Astrocyte of the hippocampus (primary cell): ENCODE data around the gene PDGFD.

Experiments
- DNase-seq: peaks from one replicate; pipeline ENCODE4 v3.0.0; 2011; ENCODE audit warnings: low read depth, low spot score

Gene PDGFD

DNA sequence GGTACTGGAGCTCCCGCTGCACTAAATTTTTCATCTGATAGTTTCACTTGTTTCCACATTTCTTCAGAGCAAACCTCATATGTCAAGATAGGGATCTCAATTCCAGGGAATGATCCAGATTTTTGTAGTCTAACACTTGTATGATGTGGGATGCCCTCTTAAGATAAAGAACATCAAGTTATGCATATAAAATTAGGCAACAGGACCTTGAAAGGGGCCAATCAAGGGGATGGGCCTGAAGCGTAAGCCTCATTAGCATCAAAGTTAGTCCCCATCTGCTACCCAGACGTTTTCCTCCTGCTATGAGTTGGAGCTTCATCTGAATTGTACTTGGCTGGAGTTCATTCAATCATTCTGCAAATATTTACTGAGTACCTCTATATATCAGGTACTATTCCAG is 17.5 kb downstream of the PDGFD start:
- DNase-seq: peak; percentile 9

DNA sequence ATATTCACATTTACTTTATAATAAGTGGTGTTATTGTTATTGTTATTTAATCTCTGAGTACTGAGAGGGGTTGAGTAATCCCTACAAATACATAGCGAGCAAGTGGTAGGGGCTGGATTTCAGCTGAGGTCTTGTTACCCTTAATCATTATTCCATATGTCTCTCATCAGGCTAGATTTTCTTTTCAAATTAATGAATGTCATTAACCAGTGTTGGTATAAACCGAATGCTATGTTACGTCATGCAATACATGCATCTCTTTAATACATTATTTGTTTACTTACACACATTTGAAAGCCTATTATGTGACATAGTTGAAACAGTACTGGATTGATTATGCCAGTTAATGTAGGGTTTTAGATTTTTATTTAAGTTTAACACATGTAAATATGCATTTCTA is 18.9 kb downstream of the PDGFD start:
- no peak for DNase-seq

DNA sequence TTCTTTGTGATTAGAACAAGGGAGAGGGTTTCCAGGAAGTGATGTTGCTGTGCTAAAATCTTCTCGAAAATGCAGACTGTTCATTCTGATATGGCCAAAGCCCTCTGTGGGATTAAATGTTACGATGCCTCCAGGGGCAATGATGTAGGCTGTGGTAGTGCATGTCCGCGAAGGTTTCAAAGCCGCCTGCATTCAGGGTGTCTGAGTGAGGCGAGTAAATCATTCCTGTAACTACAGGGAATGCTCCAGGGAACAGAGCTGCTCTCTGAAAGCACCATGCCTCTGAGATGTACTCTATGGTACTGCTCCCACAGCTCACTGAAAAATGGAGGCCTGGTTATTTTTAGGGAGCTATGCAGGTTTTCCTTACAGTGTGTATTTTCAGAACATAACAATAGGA is 21.2 kb downstream of the PDGFD start:
- DNase-seq: no peak

DNA sequence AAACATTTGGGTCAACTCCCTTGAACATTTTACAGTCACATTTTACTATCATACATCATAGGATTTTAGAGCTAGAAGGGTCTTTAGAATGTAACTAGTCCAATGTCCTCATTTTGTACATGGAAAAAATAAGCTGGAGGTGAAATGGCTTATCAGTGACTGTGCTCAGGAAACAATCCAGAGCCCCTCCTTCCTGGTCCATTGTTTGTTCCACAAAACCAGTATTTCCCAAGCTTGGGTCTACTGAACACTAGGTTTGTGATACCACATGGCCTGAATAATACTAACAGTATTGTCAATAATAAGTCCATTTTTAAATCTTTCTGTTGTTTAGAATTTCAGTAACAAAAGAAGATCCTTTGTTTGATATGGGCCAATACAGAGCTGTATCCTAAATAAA is 27.1 kb downstream of the PDGFD start:
- DNase-seq: no peak

DNA sequence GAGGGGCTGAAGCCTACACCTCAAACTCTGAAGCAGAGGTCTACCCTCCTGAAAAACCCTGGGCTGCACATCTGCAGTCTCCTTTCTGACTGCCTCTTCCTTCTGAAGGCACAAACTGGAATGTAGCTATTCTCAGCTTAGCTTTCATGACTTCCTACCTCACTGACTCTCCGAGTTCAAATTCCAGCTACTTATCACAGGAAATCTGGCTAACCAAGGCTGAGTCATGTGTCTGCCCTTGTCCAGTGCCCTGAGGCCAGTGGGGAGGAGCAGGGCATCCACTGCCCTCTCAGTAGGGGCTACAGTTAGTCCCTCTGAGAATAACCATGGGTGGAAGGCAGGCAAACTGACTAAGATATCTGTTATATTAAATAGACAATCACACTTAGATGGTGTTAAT is 29.2 kb downstream of the PDGFD start:
- peak; percentile 34 for DNase-seq

DNA sequence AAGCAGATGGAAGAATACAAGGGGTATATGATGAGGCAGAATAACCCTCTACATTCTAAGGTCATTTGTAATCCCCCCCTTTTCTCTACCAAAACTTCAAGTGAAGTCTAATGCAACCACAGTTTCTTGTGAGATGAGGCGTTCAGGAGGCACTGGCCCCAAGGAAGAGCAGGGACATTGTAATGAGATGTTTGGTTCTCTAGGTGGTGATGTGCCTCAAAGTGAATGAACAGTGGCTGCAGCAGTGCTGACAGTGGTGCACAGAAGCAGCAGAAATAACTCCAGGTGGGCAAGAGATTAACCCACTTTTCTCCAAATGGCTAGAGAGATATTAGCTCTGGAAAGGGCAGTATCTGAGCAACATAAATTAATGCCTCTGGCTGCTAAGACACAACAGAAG is 33.8 kb downstream of the PDGFD start:
- no peak for DNase-seq

DNA sequence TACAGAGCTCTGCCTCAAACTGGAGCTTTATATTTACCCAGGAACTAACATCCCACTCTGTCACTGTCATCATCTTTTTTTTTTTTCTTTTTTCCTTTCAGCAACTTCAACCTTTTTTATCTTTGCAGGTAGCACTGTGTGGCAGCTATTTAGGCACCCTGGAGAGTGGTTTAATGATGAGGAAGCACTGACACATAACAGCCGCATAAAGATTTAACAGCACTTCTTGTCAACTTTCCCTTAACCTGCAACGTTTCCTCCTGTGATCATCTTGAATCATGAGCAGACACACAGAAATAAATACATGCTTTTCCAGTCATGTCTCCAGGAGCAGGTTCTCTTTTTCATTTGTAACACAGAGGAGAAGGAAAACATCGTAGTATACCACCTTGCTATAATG is 34.8 kb downstream of the PDGFD start:
- no peak for DNase-seq

DNA sequence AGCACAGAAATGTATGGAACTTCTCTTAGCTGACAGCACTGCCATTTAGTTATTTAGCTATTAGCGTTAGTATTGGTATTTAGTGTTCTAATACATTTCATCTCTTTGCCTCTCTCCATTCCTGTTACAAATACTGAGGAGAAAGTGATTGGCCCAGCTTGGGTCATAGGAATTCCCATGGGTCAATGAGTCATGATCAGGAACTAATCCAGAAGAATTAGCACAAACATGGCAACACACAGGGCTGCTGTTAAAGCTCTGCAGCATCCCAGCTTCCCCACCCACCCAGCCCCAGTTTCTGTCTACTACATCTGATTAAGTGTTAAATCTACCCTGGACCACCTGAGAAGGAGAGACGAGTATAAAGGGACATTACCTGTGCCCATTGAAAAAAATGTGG is 36.1 kb downstream of the PDGFD start:
- peak; percentile 24 for DNase-seq

DNA sequence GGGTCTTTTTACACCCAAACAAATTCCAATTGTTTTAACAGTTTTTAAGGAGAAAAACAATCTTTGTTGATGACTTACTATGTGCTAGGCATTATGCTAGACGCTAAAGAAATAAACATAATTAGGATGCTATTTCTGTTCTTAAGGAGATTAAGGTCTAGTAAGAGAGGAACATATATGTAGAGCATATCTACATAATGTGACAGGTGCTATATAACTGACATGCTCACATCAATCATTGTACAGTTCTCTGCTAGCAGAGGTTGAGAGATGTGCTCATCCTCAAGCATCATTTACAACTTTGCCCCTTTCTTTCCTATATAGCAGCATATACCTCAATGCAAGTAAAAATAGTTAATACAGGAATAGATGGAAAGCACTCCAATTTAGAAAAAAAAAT is 37.5 kb downstream of the PDGFD start:
- DNase-seq: no peak

DNA sequence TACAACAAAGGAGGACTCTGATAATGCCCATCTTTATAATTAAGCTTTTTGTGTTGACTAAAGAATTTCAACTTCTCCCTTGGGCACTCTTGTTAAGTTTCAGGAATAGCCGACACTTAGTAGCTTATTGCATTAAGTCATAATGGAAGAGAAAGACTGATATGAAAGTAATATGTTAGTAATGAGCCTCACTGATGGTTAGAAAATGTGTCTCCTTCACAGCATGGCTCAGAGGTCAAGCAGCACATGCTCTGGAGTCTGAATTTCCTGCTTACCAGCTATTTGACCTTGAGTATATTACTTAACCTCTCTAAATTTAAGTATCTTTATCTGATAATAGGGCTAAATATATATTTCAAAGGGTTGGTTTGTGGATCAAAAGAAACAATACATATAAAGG is 39.0 kb downstream of the PDGFD start:
- no peak for DNase-seq

DNA sequence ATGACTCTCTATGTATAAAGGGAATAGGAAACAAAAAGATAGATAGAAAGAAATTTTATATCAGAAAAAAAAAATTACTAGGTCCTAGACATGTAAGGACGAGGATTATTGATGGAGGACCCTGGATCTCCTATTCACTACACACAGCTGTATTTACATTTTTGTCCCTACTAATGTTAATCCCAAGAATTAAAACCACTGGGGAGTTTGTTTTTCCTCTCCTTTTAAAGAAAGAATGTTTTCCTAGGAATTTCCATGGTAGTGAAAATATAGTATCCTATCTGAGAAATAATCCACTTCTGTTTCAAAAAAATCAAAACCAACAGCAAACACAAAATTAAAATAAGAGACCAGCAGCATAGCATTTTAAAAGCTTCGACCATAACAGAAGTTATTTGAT is 41.1 kb downstream of the PDGFD start:
- DNase-seq: no peak

DNA sequence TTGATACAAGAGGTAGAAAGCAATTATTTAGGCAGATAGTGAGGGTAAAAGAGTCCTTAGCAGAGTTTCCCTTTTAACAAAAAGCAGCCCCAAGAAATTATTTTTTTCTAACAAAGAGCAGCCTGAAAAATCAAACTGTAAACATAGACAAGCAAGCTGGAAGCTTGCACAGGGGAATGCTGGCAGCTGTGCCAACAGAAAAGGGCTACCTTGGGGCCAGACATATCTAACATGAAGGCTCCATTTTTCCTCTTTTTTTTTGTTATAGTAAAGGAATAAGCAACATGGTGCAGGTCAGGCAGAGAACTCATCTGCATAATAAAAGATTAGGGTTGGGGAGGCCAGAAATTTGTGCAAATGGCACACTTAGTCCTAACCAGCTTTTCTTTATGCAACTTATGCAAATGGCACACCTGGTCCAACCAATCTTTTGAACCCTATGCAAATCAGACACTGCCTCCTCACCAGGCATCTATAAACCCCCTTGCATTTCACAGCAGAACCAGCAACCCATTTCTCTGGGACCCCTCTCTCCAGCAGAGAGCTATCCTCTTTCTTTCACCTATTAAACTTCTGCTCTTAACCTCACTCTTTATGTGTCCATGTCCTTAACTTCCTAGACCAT is 41.8 kb downstream of the PDGFD start:
- no peak for DNase-seq

DNA sequence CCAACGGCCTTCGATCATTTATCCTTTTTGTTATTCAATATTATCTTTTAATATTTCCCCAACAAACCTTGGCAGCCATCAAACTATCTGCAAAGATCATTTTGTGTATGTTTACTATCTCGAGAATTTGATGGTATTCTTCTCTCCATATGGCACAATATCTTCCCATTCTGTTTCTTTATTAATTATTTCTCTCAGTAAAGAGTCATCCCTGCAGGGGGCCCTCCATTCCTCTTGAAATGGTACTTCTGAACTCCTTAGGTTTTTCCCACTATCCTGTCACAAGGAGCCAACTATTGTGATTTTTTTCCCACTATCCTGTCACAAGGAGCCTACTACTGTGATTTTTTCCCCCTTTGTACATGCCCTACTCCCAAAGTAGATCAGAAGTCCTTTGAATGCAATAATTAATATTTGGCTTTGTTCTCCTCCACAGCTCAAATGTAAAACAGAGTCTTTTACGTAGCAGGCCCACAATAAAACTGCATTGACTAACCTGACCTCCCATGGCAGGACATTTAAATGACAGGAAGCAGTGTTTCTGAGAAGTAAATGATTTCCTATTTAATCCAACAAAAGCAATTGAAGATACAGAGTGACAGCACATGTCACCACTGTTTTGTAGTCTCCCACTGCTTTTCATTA is 43.3 kb downstream of the PDGFD start:
- DNase-seq: peak; percentile 2

DNA sequence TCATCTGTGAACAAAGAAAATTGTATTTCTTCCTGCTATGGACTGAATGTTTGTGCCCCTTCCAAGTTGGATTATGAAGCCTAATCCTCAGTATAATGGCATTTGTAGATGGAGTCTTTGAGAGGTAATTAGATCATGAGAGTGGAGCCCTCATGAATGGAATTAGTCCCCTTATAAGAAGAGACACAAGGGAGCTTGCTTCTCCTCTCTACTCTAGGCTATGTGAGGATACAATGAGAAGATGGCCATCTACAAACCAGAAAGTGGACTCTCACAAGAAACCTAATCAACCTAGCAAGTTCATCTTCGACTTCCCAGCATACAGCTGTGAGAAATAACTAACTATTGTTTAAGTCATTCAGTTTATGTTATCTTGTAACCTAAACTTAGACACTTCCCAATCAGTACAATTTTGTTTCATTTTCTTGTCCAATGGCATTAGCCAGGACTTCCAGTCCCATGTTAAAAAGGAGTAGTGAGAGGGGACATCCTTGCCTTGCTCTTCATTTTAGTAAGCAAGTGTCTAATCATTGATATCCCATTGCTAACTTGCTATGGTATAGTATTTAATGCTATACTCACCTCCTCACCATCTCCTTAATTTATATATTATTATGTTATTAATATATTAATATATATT is 45.7 kb downstream of the PDGFD start:
- DNase-seq: no peak

DNA sequence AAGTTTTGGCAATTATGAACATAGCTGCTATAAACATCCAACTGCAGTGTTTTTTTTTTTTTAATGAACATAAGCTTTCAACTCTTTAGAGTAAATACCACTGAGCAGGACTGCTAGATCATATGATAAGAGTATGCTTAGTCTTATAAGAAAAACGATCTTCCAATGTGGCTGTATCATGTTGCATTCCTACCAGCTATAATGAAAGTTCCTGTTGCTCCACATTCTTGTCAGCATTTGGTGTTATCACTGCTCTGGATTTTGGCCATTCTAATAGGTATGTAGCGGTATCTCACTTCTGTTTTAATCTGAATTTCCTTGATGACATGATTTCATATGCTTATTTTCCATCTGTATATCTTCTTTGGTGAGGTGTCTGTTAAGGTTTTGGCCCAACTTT is 50.4 kb downstream of the PDGFD start:
- DNase-seq: no peak

DNA sequence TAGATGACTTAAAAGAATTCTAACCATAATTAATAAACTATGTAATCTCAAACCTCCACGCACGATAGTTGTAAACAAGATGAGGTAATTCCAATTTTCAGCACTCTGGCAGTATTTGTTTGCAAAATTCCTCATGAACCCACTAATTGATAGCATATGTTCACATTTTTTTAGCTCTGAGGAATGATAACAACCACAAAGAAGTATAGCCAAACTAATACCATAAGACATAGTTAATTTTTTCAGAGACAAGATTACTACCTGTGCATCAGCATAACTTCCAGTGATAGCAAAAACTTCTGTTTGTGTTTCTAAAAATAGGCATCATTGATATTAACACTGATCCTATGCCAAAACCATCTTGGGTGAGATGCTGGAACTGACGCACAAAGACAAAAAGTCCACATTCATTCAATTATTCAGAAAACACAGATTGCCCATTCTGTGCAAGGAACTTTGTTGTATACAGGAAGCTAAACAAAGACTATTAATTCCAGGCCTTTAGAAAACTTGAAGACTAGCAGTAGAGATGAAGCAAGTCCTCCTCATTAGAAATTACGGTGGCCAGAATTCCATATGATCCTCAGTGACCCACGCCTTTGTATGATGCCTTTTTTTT is 57.7 kb downstream of the PDGFD start:
- peak; percentile 20 for DNase-seq

DNA sequence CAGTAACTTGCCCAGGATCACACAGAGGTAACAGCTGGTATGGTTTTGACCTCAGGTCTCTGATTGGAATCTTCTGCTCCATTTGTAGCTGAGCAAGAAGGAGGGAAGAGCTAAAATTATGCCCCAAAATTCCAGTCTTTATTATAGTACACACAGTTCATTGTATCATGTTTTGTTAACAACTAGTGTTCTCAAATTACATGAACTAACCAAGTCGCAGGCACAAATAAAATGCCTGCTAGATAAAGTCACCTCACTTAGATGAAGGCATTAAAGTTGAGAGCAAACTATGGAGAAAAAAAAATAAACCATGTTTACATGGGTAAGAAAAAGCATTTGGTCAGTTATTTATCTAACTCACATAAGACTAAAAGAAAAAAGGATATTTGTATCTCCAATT is 58.8 kb downstream of the PDGFD start:
- no peak for DNase-seq

DNA sequence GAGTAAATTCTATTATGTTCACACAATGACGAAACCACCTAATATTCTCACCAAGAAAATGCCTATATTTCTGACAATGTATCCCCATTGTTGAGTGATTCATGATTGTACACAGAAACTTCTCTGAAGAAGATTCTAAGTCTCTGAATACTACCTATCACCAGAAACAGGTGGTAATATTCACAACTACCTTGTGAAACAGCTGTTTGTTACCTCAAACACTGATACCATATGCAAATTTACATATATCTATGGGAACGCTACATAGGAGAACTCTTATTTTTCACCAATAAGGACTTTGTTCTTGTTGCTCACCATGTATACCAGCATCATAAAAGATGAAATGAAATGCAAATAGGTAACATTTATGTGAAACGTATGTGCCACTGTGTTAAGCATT is 59.3 kb downstream of the PDGFD start:
- no peak for DNase-seq

DNA sequence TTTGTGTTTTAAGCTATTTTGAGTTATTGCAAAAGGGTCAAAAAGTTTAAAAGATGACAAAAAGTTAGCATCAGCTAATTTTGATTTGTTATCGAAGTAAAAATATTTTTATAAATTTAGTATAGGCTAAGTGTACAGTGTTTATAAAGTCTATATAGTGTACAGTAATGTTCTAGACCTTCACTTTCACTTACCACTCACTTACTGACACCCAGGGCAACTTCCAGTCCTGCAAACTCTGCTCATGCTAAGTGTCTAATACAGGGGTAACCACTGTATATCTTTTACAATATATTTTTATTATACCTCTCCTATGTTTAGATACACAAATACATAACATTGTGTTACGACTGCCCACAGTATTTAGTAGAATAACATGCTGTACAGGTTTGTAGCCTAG is 59.7 kb downstream of the PDGFD start:
- no peak for DNase-seq

DNA sequence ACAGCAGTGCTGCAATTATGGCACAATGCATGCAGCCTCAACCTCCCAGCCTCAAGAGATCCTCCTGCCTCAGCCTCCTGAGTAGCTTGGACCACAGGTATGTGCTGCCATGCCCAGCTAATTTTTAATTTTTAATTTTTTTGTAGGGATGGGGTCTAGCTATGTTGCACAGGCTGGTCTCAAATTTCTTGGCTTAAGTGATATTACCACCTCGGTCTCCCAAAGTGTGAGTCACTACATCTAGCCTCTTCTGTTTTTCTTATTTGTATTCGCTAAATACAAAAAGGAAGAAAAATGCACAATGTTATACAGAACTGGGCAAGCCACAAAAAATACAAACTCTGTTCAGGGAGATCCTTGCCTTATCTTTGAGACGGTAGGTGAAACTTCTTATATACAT is 65.4 kb downstream of the PDGFD start:
- no peak for DNase-seq

DNA sequence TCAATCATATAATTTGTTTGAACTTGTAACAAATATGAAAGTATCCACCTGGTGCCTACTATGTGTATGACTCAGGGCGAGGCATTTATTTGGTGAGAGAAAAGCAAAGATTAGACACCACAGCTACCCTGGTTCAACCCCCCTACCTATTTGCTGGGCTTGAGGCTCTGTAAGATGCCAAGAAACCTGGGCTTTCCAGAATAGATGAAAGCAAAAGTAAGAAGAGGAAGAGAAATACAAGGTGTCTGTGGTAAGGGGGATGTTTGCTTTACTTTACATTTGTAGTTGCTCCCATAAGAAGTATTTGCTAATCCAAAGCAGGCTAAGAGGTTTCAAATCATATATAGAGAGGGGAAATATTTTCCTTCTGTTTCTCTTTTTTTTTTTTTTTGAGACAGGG is 65.8 kb downstream of the PDGFD start:
- no peak for DNase-seq

DNA sequence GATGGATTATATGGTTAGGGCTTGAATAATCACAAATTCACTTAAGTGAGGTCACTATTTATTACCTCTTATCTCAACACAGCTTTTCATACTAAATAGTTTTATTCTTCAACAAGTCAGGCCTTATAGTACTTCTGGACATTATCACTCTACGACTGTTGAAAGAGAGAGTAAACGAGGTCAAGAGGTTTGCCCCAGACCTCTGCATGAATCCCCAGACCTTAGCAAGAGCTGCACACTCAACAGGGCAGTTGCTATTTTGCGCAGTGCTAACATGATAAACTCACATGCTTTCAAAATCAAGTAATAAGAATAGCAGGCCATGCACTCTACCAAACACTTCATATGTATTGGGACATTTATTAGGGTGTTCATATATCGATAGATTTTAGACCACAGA is 67.0 kb downstream of the PDGFD start:
- DNase-seq: no peak

DNA sequence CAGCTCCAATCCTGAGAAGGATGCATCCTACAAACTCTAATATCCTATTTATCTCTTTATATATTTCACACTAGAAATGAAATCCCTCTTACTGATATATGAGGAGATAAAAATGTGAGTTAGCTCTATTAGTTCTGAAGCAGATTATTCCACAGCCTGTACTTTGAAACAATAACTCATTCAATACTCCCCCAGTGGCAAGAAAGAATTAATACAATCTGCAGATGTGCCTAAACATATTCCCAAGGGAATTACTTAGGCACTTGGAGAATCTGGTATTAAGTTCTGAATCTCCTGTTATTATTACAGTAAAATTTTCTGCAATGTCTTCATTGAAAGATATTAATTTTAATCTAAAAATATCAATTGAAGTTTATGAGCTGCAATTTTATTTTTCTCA is 68.2 kb downstream of the PDGFD start:
- no peak for DNase-seq
